Neural crest cell (in vitro differentiated cells): ENCODE results near the gene CYP1A1. TPM values are rescaled to one million over a fixed set of nuclear protein-coding genes. Genes with fewer than 3 reads are reported as not detected.

Experiments
- DNase-seq: peaks from one replicate; pipeline ENCODE4 v3.0.0; 2021; ENCODE audit warnings: low read depth, mixed read lengths, low spot score
- H3K27ac Mint-ChIP-seq: one replicate; pipeline ENCODE4 v1.8.0; 2021; ENCODE audit warnings: mild to moderate bottlenecking, mixed read lengths; ENCODE audit not compliant: unreplicated experiment
- H3K27me3 Mint-ChIP-seq: 2 replicates; pipeline ENCODE4 v1.8.0; 2021; ENCODE audit warnings: low read depth, mild to moderate bottlenecking, mixed read lengths
- H3K36me3 Mint-ChIP-seq: 2 replicates; pipeline ENCODE4 v1.8.0; 2021; ENCODE audit warnings: low read depth, mild to moderate bottlenecking, mixed read lengths
- H3K4me1 Mint-ChIP-seq: 2 replicates; pipeline ENCODE4 v1.8.0; 2021; ENCODE audit warnings: mixed read lengths
- H3K4me3 Mint-ChIP-seq: one replicate; pipeline ENCODE4 v1.8.0; 2021; ENCODE audit warnings: mild to moderate bottlenecking, mixed read lengths
- H3K9me3 Mint-ChIP-seq: 2 replicates; pipeline ENCODE4 v1.8.0; 2021; ENCODE audit warnings: mixed read lengths
- total RNA-seq: library from RNA; stranded (reverse); gene quantifications from 2 replicates; pipeline ENCODE4 v1.2.1, GENCODE V29; 2021
- TF ChIP-seq, protein P1 (sequence below): fragments of 200-600 bp; sonication (generic); conservative IDR thresholded peaks from 2 replicates; pipeline ENCODE4 v1.5.0; 2021; ENCODE audit warnings: antibody characterized with exemption, mild to moderate bottlenecking

Gene CYP1A1
- total RNA-seq, 1 donor from 2014 or later, result 1.7 TPM

DNA sequence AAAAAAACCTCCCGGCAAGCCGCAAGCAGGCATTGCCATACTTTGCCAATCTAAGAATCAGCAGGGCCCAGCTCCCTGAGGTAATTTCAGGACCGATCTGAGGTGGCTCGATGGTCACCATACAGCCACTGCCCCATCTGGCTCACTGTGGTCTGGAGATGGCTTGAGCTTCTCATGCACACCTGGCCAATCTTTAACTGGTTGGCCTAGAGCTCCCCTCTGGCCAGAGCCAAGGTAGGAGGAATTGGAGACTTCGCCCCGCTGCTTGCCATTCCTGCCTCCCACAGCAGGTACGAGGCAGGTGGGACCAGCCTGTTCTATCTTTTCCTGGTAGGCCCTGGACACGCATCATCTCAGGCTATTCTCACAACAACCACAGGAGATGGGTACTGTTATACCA, 33.4 kb upstream of the CYP1A1 start:
- Mint-ChIP-seq H3K9me3 (no peaks in the 10 kb centered on the region), H3K27ac (peak overlapping the region; percentile 67), H3K4me3 (no peak overlapping the region)

DNA sequence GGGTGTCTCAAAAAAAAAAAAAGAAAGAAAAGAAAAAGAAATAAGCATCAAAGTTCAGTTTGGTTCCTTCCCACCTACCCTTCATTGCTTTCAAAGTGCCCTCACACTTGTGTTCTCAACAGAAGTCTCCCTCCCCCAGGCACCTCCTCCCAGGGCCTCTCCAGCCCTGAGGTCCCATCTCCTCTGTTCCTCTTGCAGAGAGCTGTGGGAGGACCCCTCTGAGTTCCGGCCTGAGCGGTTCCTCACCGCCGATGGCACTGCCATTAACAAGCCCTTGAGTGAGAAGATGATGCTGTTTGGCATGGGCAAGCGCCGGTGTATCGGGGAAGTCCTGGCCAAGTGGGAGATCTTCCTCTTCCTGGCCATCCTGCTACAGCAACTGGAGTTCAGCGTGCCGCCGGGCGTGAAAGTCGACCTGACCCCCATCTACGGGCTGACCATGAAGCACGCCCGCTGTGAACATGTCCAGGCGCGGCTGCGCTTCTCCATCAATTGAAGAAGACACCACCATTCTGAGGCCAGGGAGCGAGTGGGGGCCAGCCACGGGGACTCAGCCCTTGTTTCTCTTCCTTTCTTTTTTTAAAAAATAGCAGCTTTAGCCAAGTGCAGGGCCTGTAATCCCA, 29.4 kb upstream of the CYP1A1 start:
- H3K4me3 Mint-ChIP-seq, result no peak overlapping the region
- TF ChIP-seq, protein P1, sequence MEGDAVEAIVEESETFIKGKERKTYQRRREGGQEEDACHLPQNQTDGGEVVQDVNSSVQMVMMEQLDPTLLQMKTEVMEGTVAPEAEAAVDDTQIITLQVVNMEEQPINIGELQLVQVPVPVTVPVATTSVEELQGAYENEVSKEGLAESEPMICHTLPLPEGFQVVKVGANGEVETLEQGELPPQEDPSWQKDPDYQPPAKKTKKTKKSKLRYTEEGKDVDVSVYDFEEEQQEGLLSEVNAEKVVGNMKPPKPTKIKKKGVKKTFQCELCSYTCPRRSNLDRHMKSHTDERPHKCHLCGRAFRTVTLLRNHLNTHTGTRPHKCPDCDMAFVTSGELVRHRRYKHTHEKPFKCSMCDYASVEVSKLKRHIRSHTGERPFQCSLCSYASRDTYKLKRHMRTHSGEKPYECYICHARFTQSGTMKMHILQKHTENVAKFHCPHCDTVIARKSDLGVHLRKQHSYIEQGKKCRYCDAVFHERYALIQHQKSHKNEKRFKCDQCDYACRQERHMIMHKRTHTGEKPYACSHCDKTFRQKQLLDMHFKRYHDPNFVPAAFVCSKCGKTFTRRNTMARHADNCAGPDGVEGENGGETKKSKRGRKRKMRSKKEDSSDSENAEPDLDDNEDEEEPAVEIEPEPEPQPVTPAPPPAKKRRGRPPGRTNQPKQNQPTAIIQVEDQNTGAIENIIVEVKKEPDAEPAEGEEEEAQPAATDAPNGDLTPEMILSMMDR, result no peak
- H3K9me3 Mint-ChIP-seq, result no peaks in the 10 kb centered on the region
- peak overlapping the region; percentile 35 for H3K27ac Mint-ChIP-seq
- DNase-seq, result no peak
- peaks cover 4% of the 10 kb centered on the region for H3K4me1 Mint-ChIP-seq
- peaks cover 4% of the 10 kb centered on the region for H3K27me3 Mint-ChIP-seq
- H3K36me3 Mint-ChIP-seq, result no peaks in the 10 kb centered on the region

More for the DNA sequence above, 33.4 kb upstream of the CYP1A1 start:
- TF ChIP-seq, protein P1, result no peak
- peaks cover 7% of the 10 kb centered on the region for H3K27me3 Mint-ChIP-seq
- H3K4me1 Mint-ChIP-seq, result peaks cover 13% of the 10 kb centered on the region
- no peak for DNase-seq
- H3K36me3 Mint-ChIP-seq, result no peaks in the 10 kb centered on the region

DNA sequence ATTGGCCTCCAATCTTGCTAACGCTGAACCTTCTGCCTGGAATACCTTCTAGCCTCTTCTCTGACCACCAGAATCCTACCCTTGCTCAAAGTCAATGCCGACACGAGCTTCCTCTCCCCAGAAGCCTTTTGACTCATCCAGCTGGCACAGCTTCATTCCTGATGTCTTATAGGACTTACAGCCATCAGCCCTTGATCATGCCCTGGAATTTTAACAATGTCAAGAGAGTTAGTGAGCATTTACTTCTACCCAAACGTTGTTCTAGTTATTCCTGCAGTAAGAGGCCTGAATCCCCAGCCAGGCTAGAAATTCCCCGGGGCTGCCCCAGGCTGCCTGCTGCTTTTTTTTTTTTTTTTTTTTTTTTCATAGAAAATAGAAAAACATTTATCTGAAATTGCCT, 27.2 kb upstream of the CYP1A1 start:
- H3K4me1 Mint-ChIP-seq, result no peaks in the 10 kb centered on the region
- H3K9me3 Mint-ChIP-seq, result no peaks in the 10 kb centered on the region
- no peak overlapping the region for H3K27ac Mint-ChIP-seq
- no peaks in the 10 kb centered on the region for H3K36me3 Mint-ChIP-seq
- H3K27me3 Mint-ChIP-seq, result peaks cover 2% of the 10 kb centered on the region
- TF ChIP-seq, protein P1, result no peak
- DNase-seq, result no peak
- no peak overlapping the region for H3K4me3 Mint-ChIP-seq

DNA sequence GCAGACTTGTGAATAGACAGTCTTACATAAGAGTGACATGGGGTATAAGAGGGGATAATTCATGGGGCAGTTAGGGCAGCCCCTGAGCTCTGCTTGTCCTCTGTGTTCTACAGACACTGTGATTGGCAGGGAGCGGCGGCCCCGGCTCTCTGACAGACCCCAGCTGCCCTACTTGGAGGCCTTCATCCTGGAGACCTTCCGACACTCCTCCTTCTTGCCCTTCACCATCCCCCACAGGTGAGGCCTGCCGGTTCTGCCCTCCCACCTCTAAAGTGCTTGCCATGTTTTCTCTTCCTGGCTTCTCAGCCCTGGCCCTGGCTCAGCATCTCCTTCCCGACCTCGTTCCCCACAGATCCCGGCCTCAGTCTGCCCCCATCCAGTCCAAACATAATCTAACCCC, 26.7 kb upstream of the CYP1A1 start:
- Mint-ChIP-seq H3K4me3 (no peak overlapping the region), H3K27me3 (peaks cover 2% of the 10 kb centered on the region), H3K27ac (no peak overlapping the region), H3K4me1 (no peaks in the 10 kb centered on the region), H3K9me3 (no peaks in the 10 kb centered on the region), H3K36me3 (no peaks in the 10 kb centered on the region)
- TF ChIP-seq, protein P1, result no peak
- DNase-seq, result no peak

DNA sequence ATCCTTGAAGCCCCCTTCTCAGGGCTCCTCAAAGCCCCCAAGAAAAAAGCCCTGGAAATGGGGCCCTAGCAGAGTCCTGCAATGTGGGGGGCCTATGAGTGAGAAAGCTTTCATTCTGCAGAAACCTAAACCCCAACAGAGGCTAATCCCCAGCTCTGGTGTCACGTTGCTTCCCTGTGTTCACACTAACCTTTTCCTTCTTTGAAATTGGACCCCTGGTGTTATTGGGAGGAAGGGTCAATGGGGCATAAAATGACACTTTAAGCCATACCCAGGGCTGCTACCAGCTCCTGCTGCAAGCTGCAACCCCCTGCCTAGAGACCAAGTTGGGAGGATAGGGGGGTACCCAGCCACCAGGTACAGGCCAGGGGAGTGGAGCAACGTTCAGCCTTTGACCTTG, 25.4 kb upstream of the CYP1A1 start:
- Mint-ChIP-seq H3K27me3 (peaks cover 2% of the 10 kb centered on the region), H3K9me3 (no peaks in the 10 kb centered on the region), H3K27ac (no peak overlapping the region), H3K4me3 (no peak overlapping the region), H3K36me3 (no peaks in the 10 kb centered on the region), H3K4me1 (no peaks in the 10 kb centered on the region)
- DNase-seq, result no peak
- TF ChIP-seq, protein P1, result no peak
